Thyroid gland (tissue), 4 donors: ENCODE measurements around the gene RHBDF1.

ENCODE experiments used
- CTCF ChIP-seq, 6 experiments: fragments of 200-600 bp in 3 of 6; fragments of 450-650 bp in 3 of 6; sonication (generic) in 3 of 6; IDR thresholded peaks; one replicate each; pipeline ENCODE4 v1.5.1; 2016 to 2019; ENCODE audit warnings: antibody characterized with exemption in 6 of 6, mild to moderate bottlenecking in 2 of 6, inconsistent platforms in 1 of 6, moderate library complexity in 1 of 6
- POLR2A ChIP-seq, 2 donors: fragments of 450-650 bp; IDR thresholded peaks; one replicate each; pipeline ENCODE4 v1.6.1; 2017; ENCODE audit warnings: antibody characterized with exemption in 2 of 2, mild to moderate bottlenecking in 2 of 2, moderate library complexity in 1 of 2

DNA sequence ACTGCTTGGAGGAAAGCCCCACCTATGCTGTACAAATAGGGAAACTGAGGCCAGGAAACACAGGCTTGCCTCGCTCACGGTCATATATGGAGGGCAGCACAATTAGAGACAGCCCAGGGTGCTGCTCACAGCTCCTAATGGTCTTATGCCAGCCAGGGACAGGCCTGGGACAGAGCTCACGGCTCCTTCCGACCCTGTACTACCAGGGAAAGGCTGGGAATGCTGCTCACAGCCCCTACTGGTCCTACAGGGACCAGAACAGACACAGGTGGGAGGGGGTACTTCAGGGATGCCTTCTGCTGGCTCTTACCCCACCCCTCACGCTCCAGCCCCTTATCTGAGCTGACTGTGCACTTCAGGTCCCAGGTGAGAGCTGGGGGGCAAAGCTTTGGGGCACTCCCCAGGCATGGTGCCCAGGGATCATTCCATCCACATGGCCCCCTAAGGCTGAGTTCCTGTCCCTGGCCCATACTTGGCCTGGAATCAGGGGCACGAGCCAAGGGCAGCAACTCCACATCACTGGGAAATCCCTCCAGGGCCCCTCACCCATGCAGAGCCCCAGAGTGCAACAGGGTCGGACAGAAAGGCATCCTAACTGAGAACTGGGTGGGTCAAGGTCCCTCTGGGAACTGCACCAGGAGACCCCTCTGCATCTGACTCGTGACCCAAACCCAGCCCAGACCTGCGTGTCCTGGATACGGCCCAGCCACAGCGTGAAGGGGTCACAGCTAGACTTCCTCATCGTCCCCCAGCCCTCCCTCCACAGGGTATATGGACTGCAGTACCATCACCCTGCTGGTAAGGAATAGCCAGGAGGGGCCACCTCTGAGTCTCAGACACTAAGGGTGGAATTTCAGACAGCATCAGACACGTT lies 5.9 kb downstream of the RHBDF1 start:
- TF ChIP-seq CTCF (IDR thresholded peaks at IDR 0.05): no peak
- TF ChIP-seq POLR2A (IDR thresholded peaks at IDR 0.05): no peak
